ENCODE measurements around the gene PIP5K1C. TPM values are rescaled to one million over a fixed set of nuclear protein-coding genes. Genes with fewer than 3 reads are reported as not detected.

PIP5K1C gene, protein sequence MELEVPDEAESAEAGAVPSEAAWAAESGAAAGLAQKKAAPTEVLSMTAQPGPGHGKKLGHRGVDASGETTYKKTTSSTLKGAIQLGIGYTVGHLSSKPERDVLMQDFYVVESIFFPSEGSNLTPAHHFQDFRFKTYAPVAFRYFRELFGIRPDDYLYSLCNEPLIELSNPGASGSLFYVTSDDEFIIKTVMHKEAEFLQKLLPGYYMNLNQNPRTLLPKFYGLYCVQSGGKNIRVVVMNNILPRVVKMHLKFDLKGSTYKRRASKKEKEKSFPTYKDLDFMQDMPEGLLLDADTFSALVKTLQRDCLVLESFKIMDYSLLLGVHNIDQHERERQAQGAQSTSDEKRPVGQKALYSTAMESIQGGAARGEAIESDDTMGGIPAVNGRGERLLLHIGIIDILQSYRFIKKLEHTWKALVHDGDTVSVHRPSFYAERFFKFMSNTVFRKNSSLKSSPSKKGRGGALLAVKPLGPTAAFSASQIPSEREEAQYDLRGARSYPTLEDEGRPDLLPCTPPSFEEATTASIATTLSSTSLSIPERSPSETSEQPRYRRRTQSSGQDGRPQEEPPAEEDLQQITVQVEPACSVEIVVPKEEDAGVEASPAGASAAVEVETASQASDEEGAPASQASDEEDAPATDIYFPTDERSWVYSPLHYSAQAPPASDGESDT
- 1 to 10 TPM; 7.3 to 7.5 TPM for total RNA-seq

DNA sequence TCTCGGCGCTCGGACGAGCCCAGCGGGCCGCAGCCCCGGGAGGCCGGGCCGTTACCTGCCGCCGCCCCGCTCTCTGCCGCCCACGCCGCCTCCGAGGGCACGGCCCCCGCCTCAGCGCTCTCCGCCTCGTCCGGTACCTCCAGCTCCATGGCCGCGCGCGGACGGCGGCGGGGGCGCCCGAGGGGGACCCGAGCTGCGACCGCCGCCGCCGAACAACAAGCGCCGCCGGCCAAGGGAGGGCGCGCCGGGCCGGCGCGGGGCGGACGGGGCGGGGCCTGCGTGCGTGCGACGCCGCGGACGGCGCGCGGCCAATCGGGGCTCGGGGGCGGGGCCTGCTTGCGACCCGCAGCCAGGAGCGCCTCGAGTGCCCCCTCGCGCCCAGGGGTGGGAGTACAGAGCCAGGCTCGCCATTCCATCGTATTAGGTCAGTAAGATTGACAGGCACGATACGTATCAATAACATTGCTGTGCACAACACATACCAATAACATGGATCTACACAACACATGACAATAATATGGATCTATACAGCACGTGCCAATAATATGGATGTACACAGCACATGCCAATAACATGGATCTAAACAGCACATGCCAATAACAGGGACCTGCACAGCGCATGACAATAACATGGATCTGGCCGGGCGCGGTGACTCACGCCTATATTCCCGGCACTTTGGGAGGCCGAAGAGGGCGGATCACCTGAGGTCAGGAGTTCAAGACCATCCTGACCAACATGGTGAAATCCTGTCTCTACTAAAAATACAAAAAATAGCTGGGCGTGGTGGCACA is at the start of gene PIP5K1C:
Gene PIP5K1C, minus strand, starts transcription at position 227 of the 791 bp plus-strand sequence. Its CDS starts 78 bp downstream, at position 149.
- Mint-ChIP-seq H3K4me1 (ENCODE audit: low read depth) (peaks cover 23% of the 10 kb centered on the region), H3K27ac (peak within 1 kb of the TSS; percentile 50), H3K9me3 (no peaks in the 10 kb centered on the region), H3K27me3 (ENCODE audit: low read depth) (no peaks in the 10 kb centered on the region), H3K36me3 (ENCODE audit: low read depth) (no peaks in the 10 kb centered on the region), H3K4me3 (peak within 1 kb of the TSS; percentile 90)
- CTCF ChIA-PET = interaction anchor here (0.6 to 3.0 kb wide), 10 partner anchors 10 to 1244 kb away, joined by 3 to 14 read pairs (median 3); partner anchors contain the start of gene LMNB2
- intact Hi-C loops (cut with micrococcal nuclease) = loop anchor here (1.0 to 10.0 kb wide), 3 partner anchors 8 to 116 kb away; partner anchors contain the start of gene GIPC3
- DNase-seq = peak; percentile 93

DNA sequence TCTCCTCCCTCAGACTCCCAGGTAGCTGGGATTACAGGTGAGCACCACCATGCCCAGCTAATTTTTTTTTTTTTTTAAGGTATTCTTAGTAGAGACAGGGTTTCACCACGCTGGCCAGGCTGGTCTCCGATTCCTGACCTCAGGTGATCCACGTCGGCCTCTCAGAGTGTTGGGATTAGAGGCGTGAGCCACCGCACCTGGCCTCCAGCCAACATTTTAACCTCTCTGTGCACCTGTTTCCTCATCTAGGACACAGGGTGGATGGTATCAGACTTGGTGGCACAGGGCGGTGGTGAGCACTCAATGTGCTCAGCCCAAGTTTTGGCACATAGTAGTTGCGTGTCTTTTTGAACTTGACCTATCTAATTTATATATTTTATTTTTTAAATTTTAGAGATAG is 48.7 kb upstream of the PIP5K1C start:
- Mint-ChIP-seq H3K27ac (no peak overlapping the region), H3K4me1 (ENCODE audit: low read depth) (no peaks in the 10 kb centered on the region), H3K36me3 (ENCODE audit: low read depth) (peaks cover 11% of the 10 kb centered on the region), H3K4me3 (no peak overlapping the region), H3K9me3 (no peaks in the 10 kb centered on the region), H3K27me3 (ENCODE audit: low read depth) (no peaks in the 10 kb centered on the region)
- CTCF ChIA-PET = interaction anchor here (1.2 kb wide), 1 partner anchor 14 kb away, joined by 3 read pairs; the partner anchor contains the start of gene MRPL54
- intact Hi-C loops (cut with micrococcal nuclease) = no loop called here
- no peak for DNase-seq

DNA sequence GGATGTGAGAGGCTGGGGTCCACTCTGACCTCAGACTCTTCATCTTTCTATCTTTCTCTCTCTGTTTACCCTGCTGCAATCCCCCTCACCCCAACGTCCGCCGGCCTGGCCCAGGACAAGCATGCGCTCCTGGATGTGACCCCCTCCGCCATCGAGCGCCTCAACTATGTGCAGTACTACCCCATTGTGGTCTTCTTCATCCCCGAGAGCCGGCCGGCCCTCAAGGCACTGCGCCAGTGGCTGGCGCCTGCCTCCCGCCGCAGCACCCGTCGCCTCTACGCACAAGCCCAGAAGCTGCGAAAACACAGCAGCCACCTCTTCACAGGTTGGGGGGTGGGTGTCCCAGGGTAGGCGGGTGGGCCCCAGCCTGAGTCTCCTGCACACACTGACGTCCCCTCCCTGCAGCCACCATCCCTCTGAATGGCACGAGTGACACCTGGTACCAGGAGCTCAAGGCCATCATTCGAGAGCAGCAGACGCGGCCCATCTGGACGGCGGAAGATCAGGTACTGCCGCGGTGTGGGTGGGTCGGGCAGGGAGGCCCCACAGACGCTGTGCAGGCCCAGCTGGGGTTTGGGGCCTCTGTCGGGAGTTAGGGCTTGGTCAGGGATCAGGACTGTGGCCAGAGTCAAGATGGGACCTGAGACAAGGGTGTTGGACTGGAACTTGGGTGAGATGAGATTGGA is 46.2 kb upstream of the PIP5K1C start:
- Mint-ChIP-seq H3K4me3 (no peak overlapping the region), H3K4me1 (ENCODE audit: low read depth) (no peaks in the 10 kb centered on the region), H3K36me3 (ENCODE audit: low read depth) (peaks cover 7% of the 10 kb centered on the region), H3K27me3 (ENCODE audit: low read depth) (no peaks in the 10 kb centered on the region), H3K9me3 (no peaks in the 10 kb centered on the region), H3K27ac (no peak overlapping the region)
- CTCF ChIA-PET = interaction anchor here (1.0 kb wide), 1 partner anchor 26 kb away, joined by 3 read pairs; no protein-coding TSS in a partner anchor
- intact Hi-C loops (cut with micrococcal nuclease) = no loop called here
- no peak for DNase-seq

DNA sequence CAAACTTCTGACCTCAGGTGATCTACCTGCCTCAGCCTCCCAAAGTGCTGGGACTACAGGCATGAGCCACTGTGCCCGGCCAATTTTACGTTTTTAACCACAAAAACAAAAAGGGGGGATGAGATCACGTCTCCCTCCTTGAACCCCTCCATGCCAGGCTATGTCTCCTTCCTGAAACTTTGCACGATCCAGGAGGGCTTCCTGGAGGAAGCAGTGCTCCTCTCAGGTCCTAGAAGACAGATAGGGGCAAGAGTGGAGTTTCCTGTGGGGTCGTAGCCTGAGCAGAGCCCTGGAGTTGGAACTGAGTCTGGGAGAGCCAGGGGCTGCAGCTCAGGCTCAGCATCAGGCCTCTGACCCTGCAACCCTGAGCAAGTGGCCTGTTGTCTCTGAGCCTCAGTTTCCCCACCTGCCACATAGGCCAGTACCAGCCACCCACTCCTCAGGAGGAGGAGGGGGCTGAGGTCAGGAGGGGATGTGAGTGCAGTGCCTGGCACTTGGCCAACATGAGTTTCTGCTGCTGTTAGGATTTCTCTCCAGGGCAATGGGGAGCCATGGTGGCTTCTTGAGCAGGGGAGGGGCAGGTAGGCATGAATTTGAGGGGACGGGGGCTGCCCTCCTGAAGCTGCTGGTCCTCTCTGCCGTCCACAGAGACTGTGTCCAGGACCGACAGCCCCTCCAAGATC is 45.2 kb upstream of the PIP5K1C start:
- no peak for DNase-seq
- CTCF ChIA-PET = no interaction called here
- no peaks in the 10 kb centered on the region for H3K27me3 Mint-ChIP-seq (ENCODE audit: low read depth)
- H3K4me3 Mint-ChIP-seq = no peak overlapping the region
- intact Hi-C loops (cut with micrococcal nuclease) = no loop called here
- peaks cover 3% of the 10 kb centered on the region for H3K36me3 Mint-ChIP-seq (ENCODE audit: low read depth)
- H3K9me3 Mint-ChIP-seq = no peaks in the 10 kb centered on the region
- H3K4me1 Mint-ChIP-seq (ENCODE audit: low read depth) = no peaks in the 10 kb centered on the region
- H3K27ac Mint-ChIP-seq = no peak overlapping the region

DNA sequence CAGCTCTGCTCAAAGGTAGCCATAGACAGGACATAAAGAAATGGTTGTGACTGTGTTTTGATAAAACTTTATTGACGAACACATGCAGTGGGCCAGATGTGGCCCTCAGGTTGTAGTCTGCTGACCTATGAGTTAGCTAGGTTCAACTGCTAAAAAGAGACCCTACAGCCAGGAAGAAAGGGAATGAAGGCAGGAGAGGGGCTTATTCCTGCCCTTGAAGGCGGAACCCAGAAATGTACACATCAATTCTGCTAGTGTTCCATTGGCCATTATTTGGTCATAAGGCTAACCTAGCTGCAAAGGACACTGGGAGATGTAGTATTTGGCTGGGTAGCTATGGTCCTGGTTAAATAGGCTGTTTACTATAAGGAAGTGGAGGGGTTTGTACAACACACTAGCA is 43.2 kb upstream of the PIP5K1C start:
- H3K9me3 Mint-ChIP-seq = no peaks in the 10 kb centered on the region
- H3K4me1 Mint-ChIP-seq (ENCODE audit: low read depth) = peaks cover 12% of the 10 kb centered on the region

DNA sequence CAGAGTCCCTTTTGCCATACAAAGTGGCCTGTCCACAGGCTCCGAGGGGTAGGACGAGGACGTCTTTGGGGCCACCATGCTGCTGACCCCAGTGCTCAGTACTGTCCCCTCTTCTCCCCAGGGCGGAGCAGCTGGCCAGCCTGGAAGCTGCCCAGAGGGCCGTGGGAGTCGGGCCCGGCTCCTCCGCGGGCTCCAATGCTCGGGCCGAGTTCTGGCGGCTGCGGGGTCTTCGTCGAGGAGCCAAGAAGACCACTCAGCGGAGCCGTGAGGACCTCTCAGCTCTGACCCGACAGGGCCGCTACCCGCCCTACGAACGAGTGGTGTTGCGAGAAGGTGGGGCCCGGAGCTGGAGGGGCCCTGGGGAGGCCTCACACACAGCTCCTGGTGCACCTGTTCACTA is 40.2 kb upstream of the PIP5K1C start:
- Mint-ChIP-seq H3K4me3 (no peak overlapping the region), H3K4me1 (ENCODE audit: low read depth) (peaks cover 13% of the 10 kb centered on the region), H3K27me3 (ENCODE audit: low read depth) (no peaks in the 10 kb centered on the region), H3K9me3 (no peaks in the 10 kb centered on the region), H3K36me3 (ENCODE audit: low read depth) (no peaks in the 10 kb centered on the region), H3K27ac (no peak overlapping the region)
- DNase-seq = no peak
- intact Hi-C loops (cut with micrococcal nuclease) = no loop called here
- CTCF ChIA-PET = no interaction called here

More for the DNA sequence above, 43.2 kb upstream of the PIP5K1C start:
- H3K4me3 Mint-ChIP-seq = no peak overlapping the region
- H3K27me3 Mint-ChIP-seq (ENCODE audit: low read depth) = no peaks in the 10 kb centered on the region
- CTCF ChIA-PET = interaction anchor here (0.6 kb wide), 1 partner anchor 244 kb away, joined by 4 read pairs; no protein-coding TSS in a partner anchor
- DNase-seq = no peak
- intact Hi-C loops (cut with micrococcal nuclease) = no loop called here
- H3K36me3 Mint-ChIP-seq (ENCODE audit: low read depth) = no peaks in the 10 kb centered on the region
- no peak overlapping the region for H3K27ac Mint-ChIP-seq

DNA sequence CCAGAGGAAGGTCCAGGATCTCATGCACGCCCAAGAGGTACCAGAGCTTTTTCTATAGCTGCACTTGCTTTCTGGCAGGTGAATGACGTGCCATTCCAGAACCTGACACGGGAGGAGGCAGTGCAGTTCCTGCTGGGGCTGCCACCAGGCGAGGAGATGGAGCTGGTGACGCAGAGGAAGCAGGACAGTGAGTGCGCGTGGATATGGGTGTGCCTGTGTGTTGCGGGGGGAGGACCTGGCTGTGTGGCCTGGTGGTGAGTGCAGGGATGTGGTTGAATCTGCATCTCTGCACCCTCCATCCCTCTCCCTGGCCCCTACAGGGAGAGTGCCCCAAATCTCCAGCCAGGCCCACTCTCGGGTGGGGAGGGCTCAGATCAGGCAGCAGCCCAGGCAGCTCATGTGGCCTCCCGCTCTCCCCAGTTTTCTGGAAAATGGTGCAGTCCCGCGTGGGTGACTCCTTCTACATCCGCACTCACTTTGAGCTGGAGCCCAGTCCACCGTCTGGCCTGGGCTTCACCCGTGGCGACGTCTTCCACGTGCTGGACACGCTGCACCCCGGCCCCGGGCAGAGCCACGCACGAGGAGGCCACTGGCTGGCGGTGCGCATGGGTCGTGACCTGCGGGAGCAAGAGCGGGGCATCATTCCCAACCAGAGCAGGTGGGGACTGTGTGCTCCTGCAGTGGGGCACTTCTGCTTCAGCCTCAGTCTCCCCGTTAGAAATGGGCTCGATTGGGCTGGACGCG is 38.4 kb upstream of the PIP5K1C start:
- CTCF ChIA-PET = interaction anchor here (0.7 kb wide), 1 partner anchor 58 kb away, joined by 3 read pairs; no protein-coding TSS in a partner anchor
- Mint-ChIP-seq H3K27ac (no peak overlapping the region), H3K9me3 (no peaks in the 10 kb centered on the region), H3K4me1 (ENCODE audit: low read depth) (peaks cover 13% of the 10 kb centered on the region), H3K27me3 (ENCODE audit: low read depth) (no peaks in the 10 kb centered on the region), H3K4me3 (no peak overlapping the region), H3K36me3 (ENCODE audit: low read depth) (no peaks in the 10 kb centered on the region)
- no peak for DNase-seq
- intact Hi-C loops (cut with micrococcal nuclease) = no loop called here

DNA sequence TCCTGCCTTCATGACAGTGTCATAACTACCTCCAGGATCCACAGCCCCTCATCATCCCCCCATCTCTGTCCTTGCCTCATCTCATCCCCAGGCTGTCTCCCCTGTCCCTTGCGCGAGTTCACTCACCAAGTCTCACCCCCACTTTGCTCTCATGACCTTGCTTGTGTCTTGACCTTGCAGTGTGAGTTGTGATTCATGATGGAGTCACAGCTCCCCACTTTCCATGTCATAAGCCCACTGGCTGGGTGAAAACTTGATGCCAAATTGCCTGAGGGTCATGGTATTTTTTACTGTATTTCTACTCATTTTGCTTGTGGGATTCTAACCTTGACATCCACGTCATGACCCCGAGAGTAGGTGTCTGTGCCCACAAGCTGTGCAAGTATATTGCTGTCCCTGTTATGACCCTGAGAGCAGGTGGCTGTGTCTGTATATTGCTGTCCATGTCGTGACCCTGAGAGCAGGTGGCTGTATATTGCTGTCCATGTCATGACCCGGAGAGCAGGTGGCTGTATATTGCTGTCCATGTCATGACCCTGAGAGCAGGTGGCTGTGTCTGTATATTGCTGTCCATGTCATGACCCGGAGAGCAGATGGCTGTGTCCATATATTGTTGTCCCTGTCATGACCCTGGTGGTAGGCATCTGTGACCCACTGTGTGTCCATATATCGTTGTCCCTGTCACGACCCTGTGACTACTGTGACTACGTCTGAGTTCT is 37.4 kb upstream of the PIP5K1C start:
- H3K4me1 Mint-ChIP-seq (ENCODE audit: low read depth) = peaks cover 13% of the 10 kb centered on the region
- H3K9me3 Mint-ChIP-seq = no peaks in the 10 kb centered on the region
- intact Hi-C loops (cut with micrococcal nuclease) = no loop called here
- H3K27me3 Mint-ChIP-seq (ENCODE audit: low read depth) = no peaks in the 10 kb centered on the region
- CTCF ChIA-PET = interaction anchor here (0.6 to 0.7 kb wide), 2 partner anchors 26 to 59 kb away, joined by 3 to 4 read pairs; no protein-coding TSS in a partner anchor
- DNase-seq = no peak
- H3K27ac Mint-ChIP-seq = no peak overlapping the region
- H3K4me3 Mint-ChIP-seq = no peak overlapping the region
- H3K36me3 Mint-ChIP-seq (ENCODE audit: low read depth) = no peaks in the 10 kb centered on the region

DNA sequence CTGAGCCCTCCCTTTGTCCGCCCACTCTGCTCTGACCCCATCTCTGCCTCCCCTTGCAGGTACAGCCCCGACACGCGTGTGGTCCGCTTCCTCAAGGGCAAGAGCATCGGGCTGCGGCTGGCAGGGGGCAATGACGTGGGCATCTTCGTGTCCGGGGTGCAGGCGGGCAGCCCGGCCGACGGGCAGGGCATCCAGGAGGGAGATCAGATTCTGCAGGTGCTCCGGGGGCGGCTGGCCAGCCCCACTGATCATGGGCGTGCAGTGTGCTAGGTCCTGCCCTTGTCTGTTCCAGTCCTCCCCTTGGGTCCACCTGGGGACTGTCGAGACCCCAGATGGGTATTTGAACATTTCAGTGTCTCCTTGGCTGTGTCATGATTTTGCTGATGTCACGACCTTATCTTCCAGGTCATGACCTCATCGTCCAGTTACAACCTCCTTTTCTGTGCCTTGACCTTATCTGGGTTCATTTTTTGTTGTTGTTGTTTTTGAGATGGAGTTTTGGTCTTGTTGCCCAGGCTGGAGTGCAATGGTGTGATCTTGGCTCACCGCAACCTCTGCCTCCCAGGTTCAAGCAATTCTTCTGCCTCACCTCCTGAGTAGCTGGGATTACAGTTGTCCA is 35.9 kb upstream of the PIP5K1C start:
- Mint-ChIP-seq H3K4me3 (no peak overlapping the region), H3K36me3 (ENCODE audit: low read depth) (no peaks in the 10 kb centered on the region), H3K27ac (no peak overlapping the region), H3K4me1 (ENCODE audit: low read depth) (peaks cover 13% of the 10 kb centered on the region), H3K27me3 (ENCODE audit: low read depth) (no peaks in the 10 kb centered on the region), H3K9me3 (no peaks in the 10 kb centered on the region)
- intact Hi-C loops (cut with micrococcal nuclease) = no loop called here
- no peak for DNase-seq
- CTCF ChIA-PET = no interaction called here

DNA sequence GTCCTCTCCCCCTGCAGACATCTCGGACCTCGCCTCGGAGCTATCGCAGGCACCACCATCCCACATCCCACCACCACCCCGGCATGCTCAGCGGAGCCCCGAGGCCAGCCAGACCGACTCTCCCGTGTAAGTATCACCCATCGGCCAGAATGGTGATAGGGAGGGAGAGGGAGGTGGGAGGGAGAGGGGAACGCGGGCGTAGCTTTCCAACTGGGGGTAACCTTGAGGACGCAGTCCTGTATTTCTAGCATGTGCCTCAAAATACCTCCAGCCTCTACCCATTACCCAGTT is 34.0 kb upstream of the PIP5K1C start:
- CTCF ChIA-PET = no interaction called here
- Mint-ChIP-seq H3K27me3 (ENCODE audit: low read depth) (no peaks in the 10 kb centered on the region), H3K27ac (no peak overlapping the region), H3K9me3 (no peaks in the 10 kb centered on the region), H3K4me3 (no peak overlapping the region), H3K36me3 (ENCODE audit: low read depth) (no peaks in the 10 kb centered on the region), H3K4me1 (ENCODE audit: low read depth) (peaks cover 8% of the 10 kb centered on the region)
- intact Hi-C loops (cut with micrococcal nuclease) = no loop called here
- DNase-seq = no peak

Data from activated naive CD4-positive, alpha-beta T cell treated with anti-CD3 and anti-CD28 coated beads for 36 hours (primary cell).